Urothelium cell line (cell line): ENCODE measurements around the gene MRPL18.
"Not testable (repeated sequence)": the region's sequence is repeated elsewhere in the genome, so short reads cannot be mapped to it uniquely, and the experiment has no call there.

Source experiments
- DNase-seq: peaks from one replicate; pipeline ENCODE4 v3.0.0; 2011; ENCODE audit warnings: low spot score, mixed read lengths
- FAIRE-seq: peaks from 2 replicates; lab custom pipeline; 2011; peaks lifted over from hg19 to GRCh38; lab: Jason Lieb, UNC

The MRPL18 gene

GRCh38 chr6:159772196-159772595 lies 18.1 kb upstream of the MRPL18 start:
- DNase-seq (no peak), FAIRE-seq (no peak)

- DNase-seq (no peak), FAIRE-seq (no peak)
These were observed 12.9 kb upstream of the MRPL18 start for GRCh38 chr6:159777240-159777904.

DNA sequence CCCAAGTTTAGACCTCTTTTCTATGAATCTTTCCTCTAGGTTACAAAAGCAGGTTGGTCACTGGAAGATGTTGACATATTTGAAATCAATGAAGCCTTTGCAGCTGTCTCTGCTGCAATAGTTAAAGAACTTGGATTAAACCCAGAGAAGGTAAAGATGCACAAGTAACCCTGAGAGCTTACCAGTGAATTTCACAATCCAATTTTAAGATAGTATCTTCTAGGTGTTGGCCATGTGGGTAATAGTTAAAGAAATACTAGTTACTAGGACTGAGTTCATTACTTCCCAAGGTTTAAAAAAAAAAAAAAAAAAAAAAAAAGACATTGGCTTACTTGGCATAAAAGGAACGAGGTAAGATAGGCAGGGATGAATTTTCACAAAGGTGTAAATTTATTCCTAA lies 12.1 kb upstream of the MRPL18 start:
- FAIRE-seq: no peak
- no peak for DNase-seq

GRCh38 chr6:159778542-159779103 lies 11.6 kb upstream of the MRPL18 start:
- DNase-seq: no peak
- FAIRE-seq: no peak

- FAIRE-seq (no peak), DNase-seq (no peak)
These were observed 2.0 kb upstream of the MRPL18 start for GRCh38 chr6:159788276-159788675.

DNA sequence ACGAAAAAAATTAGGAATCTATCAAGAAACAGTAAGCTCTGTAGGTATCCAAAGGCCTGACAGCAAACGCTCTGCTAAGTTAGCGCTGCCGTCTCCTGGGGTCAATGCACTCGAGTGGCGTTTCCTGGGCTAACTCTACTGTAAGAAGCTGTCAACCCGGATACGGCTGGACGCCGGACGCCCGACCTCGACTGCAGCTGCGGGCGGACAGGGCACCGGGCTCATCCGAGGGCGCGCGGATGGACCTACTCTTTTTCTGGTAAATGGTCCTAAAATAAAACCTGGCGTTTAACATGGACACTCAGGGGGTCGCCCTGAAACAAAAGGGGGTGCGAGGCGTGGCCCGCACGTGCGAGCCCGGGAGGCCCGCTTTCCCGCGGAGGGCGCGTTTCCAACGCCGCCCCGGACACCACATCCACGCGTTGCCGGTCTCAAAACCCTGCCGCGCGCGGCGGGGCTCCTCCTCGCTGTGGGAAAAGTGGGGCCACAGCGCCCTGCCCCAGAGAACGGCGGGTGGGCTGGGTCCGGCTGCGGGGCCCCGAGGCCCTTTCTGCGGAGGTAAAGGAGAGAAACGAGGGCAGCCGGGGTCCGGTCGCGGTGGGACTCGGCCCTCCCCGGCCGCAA lies 1.4 kb upstream of the MRPL18 start:
- FAIRE-seq (no peak), DNase-seq (peak; percentile 25)

DNA sequence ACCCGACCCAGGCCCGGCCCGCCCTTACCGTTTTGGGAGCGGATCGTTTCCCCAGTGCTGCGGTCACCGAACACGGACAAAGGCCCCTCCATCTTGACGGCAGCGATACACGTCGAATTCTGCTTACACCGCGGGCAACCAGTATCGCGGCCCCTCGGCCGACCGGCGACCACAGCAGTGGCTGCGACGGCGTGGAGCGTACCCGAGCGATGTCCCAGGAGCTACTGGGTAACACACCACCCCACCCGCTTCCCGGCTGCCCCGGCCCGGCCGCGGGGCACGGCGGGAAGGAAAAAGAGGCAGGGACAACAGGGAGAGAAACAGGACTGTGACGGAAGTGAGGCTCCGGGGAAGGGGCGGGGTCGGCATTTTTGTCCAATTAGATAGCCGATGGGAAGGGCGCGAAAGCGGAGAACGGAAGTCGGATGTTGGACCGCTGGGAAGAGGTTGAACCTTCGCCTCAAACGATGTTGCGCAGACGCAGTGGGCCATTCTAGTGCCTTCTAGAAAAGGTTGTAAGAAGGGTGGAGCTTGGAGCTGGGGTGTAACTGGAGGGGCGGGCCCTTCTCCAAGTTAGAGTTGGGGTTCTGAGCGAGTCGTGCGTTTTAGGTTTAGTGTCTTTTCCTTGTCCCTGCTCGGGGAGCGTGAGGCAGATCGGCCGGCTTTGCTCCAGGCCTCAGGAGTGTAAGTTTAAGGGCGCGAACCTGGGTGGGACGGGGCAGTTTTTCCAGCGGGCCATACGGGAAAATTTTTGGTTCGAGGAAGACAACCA lies 704 bp upstream of the MRPL18 start, which contains the start of gene TCP1:
Gene TCP1, minus strand, starts transcription at position 226 of the 772 bp plus-strand sequence. Its CDS starts 134 bp downstream, at position 92.
- peak; percentile 66 for FAIRE-seq

DNA sequence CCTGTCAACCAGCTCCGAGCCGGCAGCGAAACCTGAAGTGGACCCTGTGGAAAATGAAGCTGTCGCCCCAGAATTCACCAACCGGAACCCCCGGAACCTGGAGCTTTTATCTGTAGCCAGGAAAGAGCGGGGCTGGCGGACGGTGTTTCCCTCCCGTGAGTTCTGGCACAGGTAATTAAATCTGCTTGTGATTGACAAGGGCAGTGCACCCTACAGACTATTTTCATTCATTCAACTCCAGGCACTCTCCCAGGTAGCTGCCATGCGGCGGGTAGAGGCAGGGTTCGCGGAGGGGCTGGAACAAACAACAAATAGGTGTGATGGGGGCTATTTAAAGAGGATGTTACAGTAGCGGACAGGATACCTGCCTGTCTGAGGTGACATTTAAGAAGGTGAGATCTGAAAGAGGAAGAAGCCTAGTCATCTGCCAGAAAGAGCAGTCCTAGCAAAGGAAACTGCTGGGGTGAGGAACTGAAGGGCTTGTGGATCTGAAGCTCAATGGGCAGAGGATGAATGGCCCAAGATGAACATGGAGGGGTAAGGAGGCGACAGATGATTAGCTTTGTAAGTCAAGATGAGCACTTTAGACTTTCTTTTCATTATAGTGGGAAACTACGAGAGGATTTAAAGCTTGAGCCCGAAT lies 810 bp downstream of the MRPL18 start:
- FAIRE-seq (no peak), DNase-seq (no peak)

More for the DNA sequence above, 704 bp upstream of the MRPL18 start, which contains the start of gene TCP1:
- peak; percentile 94 for DNase-seq

GRCh38 chr6:159794976-159795375 lies 4.7 kb downstream of the MRPL18 start:
- not testable (repeated sequence) for DNase-seq, FAIRE-seq

- no peak for DNase-seq
- FAIRE-seq: no peak
These were observed 7.3 kb downstream of the MRPL18 start for GRCh38 chr6:159797554-159797953.

DNA sequence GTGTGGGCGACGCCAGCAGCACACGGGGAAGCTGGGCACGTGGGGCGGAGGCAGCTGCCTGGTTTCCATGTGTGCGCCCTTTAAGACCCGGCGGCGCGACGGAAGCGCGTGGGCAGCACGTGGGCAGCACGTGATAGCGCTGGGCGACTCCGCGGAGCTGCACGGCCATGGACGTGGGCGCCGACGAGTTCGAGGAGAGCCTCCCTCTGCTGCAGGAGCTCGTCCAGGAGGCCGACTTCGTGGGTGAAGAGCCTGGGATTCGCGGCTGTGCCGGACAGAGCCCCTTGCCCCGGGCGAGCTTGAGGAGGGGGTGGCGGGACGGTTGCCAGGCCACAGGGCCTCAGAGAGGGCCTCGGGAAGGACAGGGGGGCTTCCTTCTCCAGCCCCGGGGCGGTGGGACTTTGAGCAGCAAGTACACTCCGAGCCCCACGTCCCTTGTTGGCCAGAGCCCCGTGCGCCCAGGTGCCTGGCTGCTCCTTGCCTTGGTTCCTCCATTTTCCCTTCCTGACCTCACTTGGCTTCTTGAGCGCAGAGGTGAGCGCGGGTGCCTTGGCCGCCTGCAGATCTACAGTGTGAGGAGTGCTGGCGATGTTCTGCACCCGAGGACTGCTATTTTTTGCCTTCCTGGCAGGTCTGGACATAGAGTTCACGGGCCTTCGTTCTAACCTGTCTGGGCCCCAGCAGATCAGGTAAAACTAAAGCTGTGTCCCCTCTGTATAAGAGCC lies 10.0 kb downstream of the MRPL18 start, which contains the start of gene PNLDC1:
Gene PNLDC1, plus strand, starts transcription at position 136 of the 725 bp plus-strand sequence. Its CDS starts 32 bp downstream, at position 168.
- DNase-seq: no peak
- FAIRE-seq: no peak

- FAIRE-seq (no peak), DNase-seq (no peak)
These were observed 11.7 kb downstream of the MRPL18 start for GRCh38 chr6:159801935-159802334.

DNA sequence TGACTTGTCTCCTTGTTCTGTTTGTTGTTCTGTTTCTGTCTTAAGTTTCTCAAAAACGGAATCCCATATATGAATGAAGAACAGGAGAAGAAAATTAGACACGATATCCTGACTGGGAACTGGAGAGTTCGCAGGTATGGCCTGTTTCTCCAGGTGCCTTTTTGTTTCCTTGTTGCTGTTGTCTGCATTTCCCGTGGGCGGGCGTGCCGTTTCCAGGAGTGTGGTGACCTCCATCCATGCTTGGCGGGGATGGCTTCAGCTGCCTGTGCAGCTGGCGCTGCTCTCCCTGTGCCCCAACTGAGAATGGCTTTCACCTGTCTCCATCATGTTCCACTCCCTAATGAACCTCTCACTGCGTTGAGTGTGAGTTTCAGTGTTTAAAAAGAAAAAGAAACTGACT lies 14.2 kb downstream of the MRPL18 start:
- DNase-seq (no peak), FAIRE-seq (no peak)

DNA sequence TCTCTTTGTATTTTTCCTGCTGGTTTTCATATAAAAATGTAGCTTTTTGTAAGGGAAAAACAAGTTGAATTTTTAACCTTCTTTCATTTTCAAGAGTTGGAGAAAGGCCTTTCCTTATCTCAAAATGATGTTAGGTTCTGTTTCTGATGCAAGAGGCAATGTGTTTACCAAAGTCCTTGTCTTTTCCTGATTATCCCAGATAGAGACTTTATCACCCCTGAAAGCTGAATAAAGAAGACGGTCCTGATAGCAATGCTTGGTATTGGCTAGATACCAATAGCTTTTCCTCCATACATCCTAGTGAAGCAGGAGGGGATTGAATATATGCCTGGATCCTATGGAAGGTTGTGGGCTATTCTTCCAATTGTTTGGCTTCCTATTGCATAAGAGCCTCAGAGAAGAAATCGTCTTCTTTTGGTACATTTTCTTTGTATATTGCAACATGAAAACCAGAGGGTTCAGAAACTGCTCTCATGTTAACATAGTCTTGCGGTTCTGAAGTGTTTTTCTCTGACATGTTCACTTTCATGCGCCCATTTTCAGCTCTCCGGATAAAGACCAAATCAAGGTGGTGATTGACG lies 15.3 kb downstream of the MRPL18 start:
- no peak for DNase-seq
- FAIRE-seq: no peak

DNA sequence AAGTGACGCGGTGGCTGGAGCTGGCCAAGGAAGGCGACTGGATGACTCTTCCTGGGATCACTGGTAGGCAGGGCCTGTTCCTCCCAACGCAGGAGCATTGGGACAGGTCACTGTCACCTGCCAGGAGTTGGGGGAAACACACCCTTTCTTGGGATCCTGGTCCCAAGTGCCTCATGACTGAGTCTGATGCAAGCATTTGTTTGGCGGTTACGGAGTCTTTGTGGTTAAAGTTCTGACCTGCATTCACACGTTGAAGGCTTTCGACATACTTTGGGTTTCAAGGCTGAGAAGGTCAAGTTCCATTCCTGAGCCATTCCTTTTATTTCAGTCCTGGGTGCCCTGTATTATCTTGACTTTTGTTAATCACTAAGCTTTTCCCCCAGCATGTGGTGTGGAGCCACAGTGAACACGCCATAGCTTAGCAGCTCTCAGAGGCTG lies 15.8 kb downstream of the MRPL18 start:
- no peak for DNase-seq
- no peak for FAIRE-seq

DNA sequence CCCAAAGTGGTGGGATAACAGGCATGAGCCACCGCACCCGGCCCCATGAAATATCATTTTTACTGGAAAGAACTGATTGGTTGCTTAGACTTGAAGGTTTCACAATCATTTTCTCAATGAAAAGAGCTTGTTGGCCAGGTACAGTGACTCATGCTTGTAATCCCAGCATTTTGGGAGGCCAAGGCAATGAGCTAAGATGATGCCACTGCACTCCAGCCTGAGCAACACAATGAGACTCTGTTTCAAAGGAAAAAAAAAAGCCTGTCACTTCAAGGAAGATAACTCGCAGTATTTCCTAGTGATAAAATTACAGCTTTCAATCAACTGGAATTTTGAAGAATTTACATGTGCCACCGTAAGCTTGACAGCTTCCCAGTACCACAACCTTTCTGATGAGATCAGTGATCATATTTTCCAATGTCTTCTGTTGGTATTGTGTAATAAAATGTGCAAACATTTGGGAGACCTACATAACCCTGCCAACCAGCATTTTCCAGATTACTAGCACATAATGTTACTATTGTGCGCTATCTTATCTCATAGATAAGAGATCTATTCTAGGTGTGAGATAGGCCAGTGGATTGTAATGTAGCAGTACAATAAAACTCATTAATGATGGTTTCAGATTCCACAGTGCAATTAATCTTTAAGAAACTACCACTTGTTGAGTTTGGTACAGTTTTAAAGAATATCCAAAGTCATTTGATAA lies 17.0 kb downstream of the MRPL18 start:
- FAIRE-seq (no peak), DNase-seq (peak; percentile 46)

DNA sequence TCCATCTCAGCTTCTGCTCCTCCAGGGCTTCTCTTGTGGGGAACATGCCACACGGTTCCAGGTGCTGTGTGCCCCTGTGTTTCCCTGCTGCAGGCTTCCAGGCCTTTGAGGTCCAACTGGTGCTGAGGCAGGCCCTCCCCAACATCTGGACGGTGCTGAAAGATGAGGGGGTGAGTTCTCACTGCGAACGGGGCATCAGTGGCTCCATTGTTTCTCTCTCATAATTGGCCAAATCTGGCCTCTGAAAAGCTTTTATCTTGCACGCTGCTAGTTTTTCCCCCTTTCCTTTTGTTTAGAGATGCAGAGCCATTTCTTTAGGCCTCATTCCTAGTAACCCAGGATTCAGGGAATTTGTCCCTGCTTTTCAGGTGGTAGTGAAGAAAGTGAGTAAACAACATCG lies 18.4 kb downstream of the MRPL18 start:
- no peak for FAIRE-seq
- DNase-seq: no peak

- no peak for FAIRE-seq
- no peak for DNase-seq
These were observed 18.9 kb downstream of the MRPL18 start for GRCh38 chr6:159809149-159809548.

DNA sequence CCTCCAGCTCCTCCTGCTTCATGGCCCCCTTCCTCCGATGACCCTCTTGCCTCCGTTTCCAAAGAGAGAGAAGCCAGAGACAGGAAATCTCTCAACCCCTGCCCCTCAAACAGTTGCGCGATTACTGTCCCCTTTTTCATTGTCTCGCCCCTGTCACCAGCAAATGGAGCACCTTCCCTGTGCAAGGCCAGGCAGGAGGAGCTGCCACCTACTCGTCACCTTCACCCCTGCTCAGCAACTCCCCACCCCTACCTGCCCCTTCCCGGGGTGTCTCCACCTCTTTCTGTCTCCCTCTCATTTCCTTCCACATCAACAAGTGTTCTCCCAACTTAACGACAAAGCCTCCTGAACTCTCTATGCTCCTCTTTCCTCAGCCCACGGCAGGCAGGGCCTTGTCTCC lies 23.5 kb downstream of the MRPL18 start:
- DNase-seq (no peak), FAIRE-seq (no peak)
